ENCODE data around the gene CDKN2D.

DNA sequence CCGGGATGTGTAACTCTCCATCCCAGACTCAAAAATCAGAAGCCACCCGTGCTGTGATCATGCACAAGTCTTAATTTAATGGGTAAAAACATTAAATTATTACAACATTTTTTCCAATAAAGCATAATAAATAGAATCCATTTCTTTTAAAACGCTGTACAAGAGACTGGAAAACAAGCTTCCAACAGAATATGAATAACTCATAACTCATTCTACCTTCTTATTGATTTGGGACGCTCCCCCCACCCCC, 2.4 kb downstream of the CDKN2D start:
- TF ChIP-seq, protein P1, sequence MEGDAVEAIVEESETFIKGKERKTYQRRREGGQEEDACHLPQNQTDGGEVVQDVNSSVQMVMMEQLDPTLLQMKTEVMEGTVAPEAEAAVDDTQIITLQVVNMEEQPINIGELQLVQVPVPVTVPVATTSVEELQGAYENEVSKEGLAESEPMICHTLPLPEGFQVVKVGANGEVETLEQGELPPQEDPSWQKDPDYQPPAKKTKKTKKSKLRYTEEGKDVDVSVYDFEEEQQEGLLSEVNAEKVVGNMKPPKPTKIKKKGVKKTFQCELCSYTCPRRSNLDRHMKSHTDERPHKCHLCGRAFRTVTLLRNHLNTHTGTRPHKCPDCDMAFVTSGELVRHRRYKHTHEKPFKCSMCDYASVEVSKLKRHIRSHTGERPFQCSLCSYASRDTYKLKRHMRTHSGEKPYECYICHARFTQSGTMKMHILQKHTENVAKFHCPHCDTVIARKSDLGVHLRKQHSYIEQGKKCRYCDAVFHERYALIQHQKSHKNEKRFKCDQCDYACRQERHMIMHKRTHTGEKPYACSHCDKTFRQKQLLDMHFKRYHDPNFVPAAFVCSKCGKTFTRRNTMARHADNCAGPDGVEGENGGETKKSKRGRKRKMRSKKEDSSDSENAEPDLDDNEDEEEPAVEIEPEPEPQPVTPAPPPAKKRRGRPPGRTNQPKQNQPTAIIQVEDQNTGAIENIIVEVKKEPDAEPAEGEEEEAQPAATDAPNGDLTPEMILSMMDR (IDR thresholded peaks at IDR 0.05 in 2 of 3, conservative IDR thresholded peaks at IDR 0.05 in 1 of 3; ENCODE audit: control insufficient read depth in 2 of 3, extremely low read depth in 1 of 3, insufficient read depth in 1 of 3, low read depth in 3 of 3, low read length in 3 of 3): no peak
- TF ChIP-seq ZNF384 (IDR thresholded peaks at IDR 0.05; ENCODE audit: borderline replicate concordance, low read depth, low read length) (no peak), CHD4 (IDR thresholded peaks at IDR 0.05) (no peak), HCFC1 (IDR thresholded peaks at IDR 0.05; ENCODE audit: low read length) (no peak), EP300 (IDR thresholded peaks at IDR 0.05; ENCODE audit: borderline replicate concordance in 1 of 2, control insufficient read depth in 1 of 2, low read depth in 2 of 2, low read length in 2 of 2) (no peak), SP1 (IDR thresholded peaks at IDR 0.05; ENCODE audit: low read depth, low read length) (no peak), NFIC (IDR thresholded peaks at IDR 0.05; ENCODE audit: low read depth, low read length) (no peak)
- TF ChIP-seq, protein P2, sequence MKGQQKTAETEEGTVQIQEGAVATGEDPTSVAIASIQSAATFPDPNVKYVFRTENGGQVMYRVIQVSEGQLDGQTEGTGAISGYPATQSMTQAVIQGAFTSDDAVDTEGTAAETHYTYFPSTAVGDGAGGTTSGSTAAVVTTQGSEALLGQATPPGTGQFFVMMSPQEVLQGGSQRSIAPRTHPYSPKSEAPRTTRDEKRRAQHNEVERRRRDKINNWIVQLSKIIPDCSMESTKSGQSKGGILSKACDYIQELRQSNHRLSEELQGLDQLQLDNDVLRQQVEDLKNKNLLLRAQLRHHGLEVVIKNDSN (IDR thresholded peaks at IDR 0.05; ENCODE audit: borderline replicate concordance, extremely low read length, insufficient read depth, low read depth, low read length): no peak

All from GM12878 (cell line).